ENCODE results near the gene UROS. TPM values are rescaled to one million over a fixed set of nuclear protein-coding genes. Genes with fewer than 3 reads are reported as not detected.

Gene UROS
- total RNA-seq, result 22.3 TPM
- 10 to 100 TPM; 57.4 to 72.6 (median 64.6) TPM for polyA plus RNA-seq

DNA sequence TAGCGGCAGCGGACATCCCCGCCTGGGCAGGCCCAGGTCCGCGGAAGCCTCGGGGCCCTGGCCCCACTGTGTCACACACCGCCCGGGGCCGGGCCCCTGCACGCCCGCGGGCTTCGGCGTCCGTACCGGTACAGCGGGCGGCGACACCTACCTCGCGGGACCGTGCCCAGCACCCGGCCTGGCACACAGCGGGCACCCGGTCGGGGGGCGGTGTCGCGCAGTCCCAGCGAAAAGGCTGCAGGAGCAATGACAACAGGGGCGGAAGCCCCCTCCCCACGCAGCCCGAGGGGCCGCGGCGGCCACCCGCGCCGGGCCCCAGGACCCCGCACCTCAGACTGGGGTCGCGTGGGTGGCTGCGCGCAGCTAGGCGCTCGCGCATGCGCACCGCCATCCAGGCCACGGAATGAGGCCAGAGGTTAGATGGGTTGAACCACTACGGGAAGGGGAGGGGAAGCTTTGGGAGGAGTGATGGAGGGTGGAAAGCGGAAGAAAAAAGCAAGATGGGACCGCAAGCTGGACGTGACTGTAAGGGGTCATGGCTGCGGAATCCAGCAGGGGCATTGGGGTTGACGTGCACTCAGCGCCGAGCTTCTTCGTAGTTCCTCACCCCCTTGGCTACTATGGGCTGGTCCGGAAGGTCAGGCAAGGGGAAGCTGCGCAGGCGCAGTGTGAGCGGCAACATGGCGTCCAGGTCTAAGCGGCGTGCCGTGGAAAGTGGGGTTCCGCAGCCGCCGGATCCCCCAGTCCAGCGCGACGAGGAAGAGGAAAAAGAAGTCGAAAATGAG is at the start of gene UROS, which contains the start of gene BCCIP:
Gene UROS (minus strand): TSS at position 381 of the 785 bp plus-strand sequence. CDS start 6,759 bp downstream, outside the sequence.
Gene BCCIP (plus strand): TSS at position 669 of the 785 bp plus-strand sequence. CDS start 12 bp downstream, at position 681.
- DNase-seq (peak; percentile 86 to 96 (median 94)), ATAC-seq (ENCODE audit: low read depth in 2 of 2) (peak; percentile 85 to 88)
- Histone ChIP-seq H3K27me3 (ENCODE audit: control insufficient read depth, insufficient read depth, low read length) (no peaks in the 10 kb centered on the region), H3K36me3 (ENCODE audit: control insufficient read depth, insufficient read depth, low read length) (peaks cover 13% of the 10 kb centered on the region), H3K9me3 (ENCODE audit: control insufficient read depth in 2 of 2, low read length in 2 of 2) (no peaks in the 10 kb centered on the region), H3K4me1 (ENCODE audit: control insufficient read depth, insufficient read depth, low read length, poor library complexity, severe bottlenecking) (peaks cover 34% of the 10 kb centered on the region), H3K27ac (ENCODE audit: insufficient read depth, low read length, poor library complexity, severe bottlenecking) (peak within 1 kb of the TSS; percentile 88), H3K4me3 (ENCODE audit: low read depth, low read length) (peak within 1 kb of the TSS; percentile 100)
- Mint-ChIP-seq H3K9me3 (no peaks in the 10 kb centered on the region), H3K4me1 (peaks cover 18 to 30% (median 24%) of the 10 kb centered on the region in 4 donors), H3K27ac (peak within 1 kb of the TSS in 2 of 3 donors; percentile 14 to 51), H3K4me3 (peak within 1 kb of the TSS in 3 of 4 donors; percentile 85 to 92 (median 86)), H3K36me3 (peaks cover 8% of the 10 kb centered on the region), H3K27me3 (no peaks in the 10 kb centered on the region)

DNA sequence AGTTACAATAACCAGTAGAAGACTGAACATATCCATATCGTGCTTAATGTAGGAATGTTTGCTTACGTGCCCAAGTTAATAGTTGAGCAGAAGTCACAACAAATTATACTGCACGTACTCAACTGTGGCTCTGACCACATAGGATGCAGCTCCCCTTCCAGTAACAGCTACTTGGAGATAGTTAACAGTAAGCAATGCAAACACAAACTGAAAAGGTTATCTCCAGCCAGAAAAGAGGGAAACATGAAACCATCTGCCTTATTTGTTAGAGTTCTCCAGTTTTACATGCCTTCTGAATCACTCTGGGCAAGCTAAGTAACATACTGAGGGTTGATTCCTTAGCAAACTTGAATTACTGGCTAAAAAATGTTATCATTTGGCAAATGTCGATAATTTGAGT is 48.3 kb upstream of the UROS start:
- Histone ChIP-seq H3K27ac (ENCODE audit: insufficient read depth, low read length, poor library complexity, severe bottlenecking) (no peak overlapping the region), H3K36me3 (ENCODE audit: control insufficient read depth, insufficient read depth, low read length) (peaks cover under 1% of the 10 kb centered on the region), H3K9me3 (ENCODE audit: control insufficient read depth in 2 of 2, low read length in 2 of 2) (peaks cover under 1 to 5% of the 10 kb centered on the region in 2 experiments), H3K4me1 (ENCODE audit: control insufficient read depth, insufficient read depth, low read length, poor library complexity, severe bottlenecking) (no peaks in the 10 kb centered on the region), H3K27me3 (ENCODE audit: control insufficient read depth, insufficient read depth, low read length) (no peaks in the 10 kb centered on the region), H3K4me3 (ENCODE audit: low read depth, low read length) (no peak overlapping the region)
- Mint-ChIP-seq H3K36me3 (peaks cover 12% of the 10 kb centered on the region), H3K27ac (no peak overlapping the region), H3K9me3 (peaks cover 0 to 13% (median 1%) of the 10 kb centered on the region in 7 donors), H3K4me3 (no peak overlapping the region), H3K27me3 (no peaks in the 10 kb centered on the region), H3K4me1 (peaks cover 0 to 6% (median 2%) of the 10 kb centered on the region in 4 donors)
- ATAC-seq (ENCODE audit: low read depth in 2 of 2) (no peak), DNase-seq (no peak)

- no peaks in the 10 kb centered on the region for H3K4me1 ChIP-seq (ENCODE audit: control insufficient read depth, insufficient read depth, low read length, poor library complexity, severe bottlenecking)
- Mint-ChIP-seq H3K27ac (no peak overlapping the region), H3K9me3 (no peaks in the 10 kb centered on the region), H3K4me3 (no peak overlapping the region), H3K27me3 (no peaks in the 10 kb centered on the region), H3K36me3 (no peaks in the 10 kb centered on the region), H3K4me1 (peaks cover 0 to 6% (median 0%) of the 10 kb centered on the region in 4 donors)
- no peak overlapping the region for H3K4me3 ChIP-seq (ENCODE audit: low read depth, low read length)
- peak in 2 of 3 donors; percentile 28 to 61 for DNase-seq
- no peak for ATAC-seq (ENCODE audit: low read depth in 2 of 2)
- H3K9me3 ChIP-seq (ENCODE audit: control insufficient read depth in 2 of 2, low read length in 2 of 2), result no peaks in the 10 kb centered on the region
- H3K36me3 ChIP-seq (ENCODE audit: control insufficient read depth, insufficient read depth, low read length), result no peaks in the 10 kb centered on the region
- no peaks in the 10 kb centered on the region for H3K27me3 ChIP-seq (ENCODE audit: control insufficient read depth, insufficient read depth, low read length)
- H3K27ac ChIP-seq (ENCODE audit: insufficient read depth, low read length, poor library complexity, severe bottlenecking), result no peak overlapping the region
Measured at GRCh38 chr10:125868372-125868975, 45.4 kb upstream of the UROS start.

- H3K27me3 Mint-ChIP-seq, result no peaks in the 10 kb centered on the region
- H3K36me3 Mint-ChIP-seq, result no peaks in the 10 kb centered on the region
- H3K4me1 Mint-ChIP-seq, result peaks cover 0 to 6% (median 2%) of the 10 kb centered on the region in 4 donors
- Histone ChIP-seq H3K27ac (ENCODE audit: insufficient read depth, low read length, poor library complexity, severe bottlenecking) (no peak overlapping the region), H3K36me3 (ENCODE audit: control insufficient read depth, insufficient read depth, low read length) (no peaks in the 10 kb centered on the region), H3K9me3 (ENCODE audit: control insufficient read depth in 2 of 2, low read length in 2 of 2) (no peaks in the 10 kb centered on the region), H3K27me3 (ENCODE audit: control insufficient read depth, insufficient read depth, low read length) (no peaks in the 10 kb centered on the region), H3K4me3 (ENCODE audit: low read depth, low read length) (no peak overlapping the region), H3K4me1 (ENCODE audit: control insufficient read depth, insufficient read depth, low read length, poor library complexity, severe bottlenecking) (no peaks in the 10 kb centered on the region)
- no peak overlapping the region for H3K4me3 Mint-ChIP-seq
- ATAC-seq (ENCODE audit: low read depth in 2 of 2) (no peak), DNase-seq (no peak)
- no peaks in the 10 kb centered on the region for H3K9me3 Mint-ChIP-seq
- H3K27ac Mint-ChIP-seq, result no peak overlapping the region
Measured at GRCh38 chr10:125866421-125867029, 43.5 kb upstream of the UROS start.

DNA sequence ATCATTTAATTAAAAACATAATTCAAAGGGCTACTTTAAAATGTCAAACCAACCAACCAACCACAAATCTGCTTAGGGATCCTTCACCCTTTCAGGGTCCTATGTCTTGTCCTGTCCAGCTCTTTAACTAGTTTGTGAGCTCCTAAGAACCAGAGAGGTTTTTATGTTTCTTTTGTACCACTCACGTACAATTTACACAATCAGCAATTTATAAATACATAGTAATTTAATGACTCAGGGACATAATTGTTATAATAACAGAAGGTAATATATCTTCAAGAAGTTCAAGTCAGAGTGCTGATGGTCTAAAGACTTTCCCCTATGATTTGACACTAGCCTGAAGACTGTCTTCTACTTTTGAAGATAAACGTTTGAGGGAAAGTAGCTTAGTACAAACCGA is 42.1 kb upstream of the UROS start:
- no peaks in the 10 kb centered on the region for H3K9me3 Mint-ChIP-seq
- ATAC-seq (ENCODE audit: low read depth in 2 of 2), result no peak
- H3K27me3 ChIP-seq (ENCODE audit: control insufficient read depth, insufficient read depth, low read length), result no peaks in the 10 kb centered on the region

GRCh38 chr10:125859128-125859817 is 36.2 kb upstream of the UROS start:
- H3K4me1 ChIP-seq (ENCODE audit: control insufficient read depth, insufficient read depth, low read length, poor library complexity, severe bottlenecking), result no peaks in the 10 kb centered on the region
- H3K9me3 ChIP-seq (ENCODE audit: control insufficient read depth in 2 of 2, low read length in 2 of 2), result no peaks in the 10 kb centered on the region
- ATAC-seq (ENCODE audit: low read depth in 2 of 2), result no peak
- H3K36me3 Mint-ChIP-seq, result peaks cover 5% of the 10 kb centered on the region
- peaks cover 0 to 11% (median 1%) of the 10 kb centered on the region in 4 donors for H3K4me1 Mint-ChIP-seq
- H3K36me3 ChIP-seq (ENCODE audit: control insufficient read depth, insufficient read depth, low read length), result no peaks in the 10 kb centered on the region
- no peaks in the 10 kb centered on the region for H3K9me3 Mint-ChIP-seq
- no peaks in the 10 kb centered on the region for H3K27me3 Mint-ChIP-seq
- no peak overlapping the region for H3K27ac Mint-ChIP-seq
- DNase-seq, result no peak
- H3K27me3 ChIP-seq (ENCODE audit: control insufficient read depth, insufficient read depth, low read length), result no peaks in the 10 kb centered on the region
- no peak overlapping the region for H3K4me3 ChIP-seq (ENCODE audit: low read depth, low read length)
- no peak overlapping the region for H3K27ac ChIP-seq (ENCODE audit: insufficient read depth, low read length, poor library complexity, severe bottlenecking)
- H3K4me3 Mint-ChIP-seq, result no peak overlapping the region

More for the DNA sequence above, 42.1 kb upstream of the UROS start:
- H3K4me1 ChIP-seq (ENCODE audit: control insufficient read depth, insufficient read depth, low read length, poor library complexity, severe bottlenecking), result no peaks in the 10 kb centered on the region
- Mint-ChIP-seq H3K4me1 (peaks cover 0 to 7% (median 3%) of the 10 kb centered on the region in 4 donors), H3K27ac (no peak overlapping the region), H3K27me3 (no peaks in the 10 kb centered on the region), H3K4me3 (peak overlapping the region in 1 of 4 donors; percentile 21), H3K36me3 (no peaks in the 10 kb centered on the region)
- no peaks in the 10 kb centered on the region for H3K9me3 ChIP-seq (ENCODE audit: control insufficient read depth in 2 of 2, low read length in 2 of 2)
- H3K4me3 ChIP-seq (ENCODE audit: low read depth, low read length), result no peak overlapping the region
- no peak for DNase-seq
- no peak overlapping the region for H3K27ac ChIP-seq (ENCODE audit: insufficient read depth, low read length, poor library complexity, severe bottlenecking)
- H3K36me3 ChIP-seq (ENCODE audit: control insufficient read depth, insufficient read depth, low read length), result no peaks in the 10 kb centered on the region

DNA sequence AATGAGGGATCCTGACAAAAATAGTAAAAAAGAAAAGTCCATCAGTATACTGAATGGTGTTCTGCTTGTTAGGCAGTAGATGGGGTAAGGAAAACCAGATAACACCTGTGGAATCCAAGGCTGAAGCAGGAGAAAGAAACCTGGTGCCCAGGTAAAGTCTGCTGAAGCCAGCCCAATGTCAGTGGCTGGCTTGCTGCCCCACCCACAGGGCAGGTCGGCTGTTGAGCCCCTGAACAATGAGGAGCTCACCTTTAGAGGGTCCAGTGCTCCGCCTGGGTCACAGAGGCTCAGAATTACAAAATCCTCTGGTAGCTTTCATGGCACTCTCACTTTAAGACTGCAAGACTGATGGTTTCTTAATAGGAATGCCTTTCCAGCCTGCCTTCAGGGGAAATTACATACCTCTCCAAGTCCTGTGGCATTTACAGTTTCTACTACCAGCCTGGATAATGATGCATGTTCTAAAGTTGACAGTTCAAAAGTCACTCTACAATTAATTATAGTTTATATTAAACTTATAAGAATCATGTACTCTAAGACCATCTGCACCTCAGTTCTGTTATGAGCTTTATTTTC is 34.2 kb upstream of the UROS start:
- peaks cover 5% of the 10 kb centered on the region for H3K36me3 Mint-ChIP-seq
- no peaks in the 10 kb centered on the region for H3K27me3 ChIP-seq (ENCODE audit: control insufficient read depth, insufficient read depth, low read length)
- no peaks in the 10 kb centered on the region for H3K9me3 Mint-ChIP-seq
- H3K27ac ChIP-seq (ENCODE audit: insufficient read depth, low read length, poor library complexity, severe bottlenecking), result no peak overlapping the region
- H3K27me3 Mint-ChIP-seq, result no peaks in the 10 kb centered on the region
- DNase-seq (no peak), ATAC-seq (ENCODE audit: low read depth in 2 of 2) (no peak)
- H3K36me3 ChIP-seq (ENCODE audit: control insufficient read depth, insufficient read depth, low read length), result no peaks in the 10 kb centered on the region
- H3K4me1 ChIP-seq (ENCODE audit: control insufficient read depth, insufficient read depth, low read length, poor library complexity, severe bottlenecking), result no peaks in the 10 kb centered on the region
- no peak overlapping the region for H3K27ac Mint-ChIP-seq
- H3K4me3 ChIP-seq (ENCODE audit: low read depth, low read length), result no peak overlapping the region
- no peaks in the 10 kb centered on the region for H3K9me3 ChIP-seq (ENCODE audit: control insufficient read depth in 2 of 2, low read length in 2 of 2)
- no peak overlapping the region for H3K4me3 Mint-ChIP-seq
- peaks cover 0 to 9% (median 0%) of the 10 kb centered on the region in 4 donors for H3K4me1 Mint-ChIP-seq
